ENCODE measurements around the gene CCL4L2.
A peak's percentile ranks its signal among the peaks of the same experiment; 100 is the strongest.
"Not testable (repeated sequence)": the region's sequence is repeated elsewhere in the genome, so short reads cannot be mapped to it uniquely, and the experiment has no call there.

CCL4L2 gene

DNA sequence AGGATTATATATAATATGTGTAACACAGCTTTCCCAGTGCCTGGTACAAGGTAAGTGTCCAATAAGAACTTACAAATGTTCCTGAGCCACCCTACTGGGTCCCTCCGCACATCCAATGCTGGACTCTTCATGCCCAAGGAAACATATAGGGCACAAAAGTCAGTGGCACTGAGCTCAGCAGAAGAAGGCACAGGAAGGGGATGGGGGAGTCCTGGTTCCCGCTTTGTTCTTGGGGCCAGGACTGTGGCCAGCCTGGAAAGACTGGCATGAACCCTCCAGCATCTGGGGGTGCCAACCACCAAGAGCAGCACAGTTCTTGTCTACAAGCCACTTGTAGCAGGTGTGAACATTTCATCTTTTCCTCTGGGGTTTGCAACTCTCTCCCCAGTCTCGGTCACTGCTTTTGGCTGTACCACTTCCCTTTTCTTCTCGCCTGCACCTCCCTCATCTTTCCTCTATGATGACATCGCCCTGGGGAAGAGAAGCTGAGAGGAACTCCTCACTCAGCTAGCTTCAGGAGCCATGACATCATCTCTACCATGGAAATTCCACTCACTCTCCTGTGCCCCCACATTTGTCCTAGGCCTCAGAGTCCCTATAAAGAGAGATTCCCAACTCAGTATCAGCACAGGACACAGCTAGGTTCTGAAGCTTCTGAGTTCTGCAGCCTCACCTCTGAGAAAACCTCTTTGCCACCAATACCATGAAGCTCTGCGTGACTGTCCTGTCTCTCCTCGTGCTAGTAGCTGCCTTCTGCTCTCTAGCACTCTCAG is at the start of gene CCL4L2:
TSS of gene CCL4L2 (plus strand) at position 625 of the 773 bp plus-strand sequence.
- in situ Hi-C loops (cut with MboI; ENCODE audit: low pct_unique_long_range_greater_than_20kb, low sequenced_read_pairs) = loop anchor here (25.0 kb wide), 1 partner anchor 98 kb away; the partner anchor contains the start of gene CCL4
- DNase-seq = peak; percentile 61

DNA sequence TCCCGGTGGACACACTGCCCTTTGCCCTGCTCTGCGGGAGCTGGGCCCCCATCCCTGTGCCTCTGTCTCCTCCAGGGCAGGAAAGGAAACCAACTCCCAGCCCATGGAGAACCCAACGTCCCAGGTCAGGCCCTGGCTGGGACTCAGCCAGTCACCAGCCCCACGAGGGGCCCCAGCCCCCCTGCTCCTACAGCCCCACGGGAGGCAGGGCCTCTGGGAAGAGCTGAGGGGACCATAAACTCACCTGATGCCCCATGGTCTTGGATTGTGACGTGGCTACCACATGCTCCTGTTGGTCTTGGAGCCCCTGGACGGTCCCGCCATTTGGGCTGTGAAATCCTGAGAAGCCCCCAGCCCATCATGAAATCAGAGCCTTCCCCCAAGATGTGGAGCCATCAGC is 42.0 kb upstream of the CCL4L2 start:
- in situ Hi-C loops (cut with MboI; ENCODE audit: low pct_unique_long_range_greater_than_20kb, low sequenced_read_pairs); DNase-seq: not testable (repeated sequence)

DNA sequence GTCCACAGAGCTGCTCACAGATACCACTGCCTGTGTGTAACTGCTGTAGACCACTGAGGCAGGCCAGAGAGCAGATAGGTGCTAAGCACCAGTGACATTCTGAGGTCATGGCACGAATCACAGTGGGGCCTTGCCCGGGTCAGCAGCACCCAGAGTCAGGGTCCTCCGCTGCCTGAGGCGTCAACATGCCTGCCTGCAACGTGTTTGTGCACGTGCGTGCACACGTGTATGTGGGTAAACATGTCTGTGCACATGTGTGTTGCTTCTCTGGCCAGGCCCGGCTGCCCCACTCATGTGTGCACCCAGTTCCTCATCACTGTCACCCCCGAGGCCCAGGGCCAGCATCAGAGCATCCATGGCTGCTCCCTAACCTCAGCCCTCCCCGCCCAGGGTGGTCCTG is 34.3 kb upstream of the CCL4L2 start, which contains the start of gene TBC1D3B:
TSS of gene TBC1D3B (minus strand) at position 101 of the 400 bp plus-strand sequence. CDS start 1,586 bp downstream, outside the sequence.
- DNase-seq; in situ Hi-C loops (cut with MboI; ENCODE audit: low pct_unique_long_range_greater_than_20kb, low sequenced_read_pairs): not testable (repeated sequence)

DNA sequence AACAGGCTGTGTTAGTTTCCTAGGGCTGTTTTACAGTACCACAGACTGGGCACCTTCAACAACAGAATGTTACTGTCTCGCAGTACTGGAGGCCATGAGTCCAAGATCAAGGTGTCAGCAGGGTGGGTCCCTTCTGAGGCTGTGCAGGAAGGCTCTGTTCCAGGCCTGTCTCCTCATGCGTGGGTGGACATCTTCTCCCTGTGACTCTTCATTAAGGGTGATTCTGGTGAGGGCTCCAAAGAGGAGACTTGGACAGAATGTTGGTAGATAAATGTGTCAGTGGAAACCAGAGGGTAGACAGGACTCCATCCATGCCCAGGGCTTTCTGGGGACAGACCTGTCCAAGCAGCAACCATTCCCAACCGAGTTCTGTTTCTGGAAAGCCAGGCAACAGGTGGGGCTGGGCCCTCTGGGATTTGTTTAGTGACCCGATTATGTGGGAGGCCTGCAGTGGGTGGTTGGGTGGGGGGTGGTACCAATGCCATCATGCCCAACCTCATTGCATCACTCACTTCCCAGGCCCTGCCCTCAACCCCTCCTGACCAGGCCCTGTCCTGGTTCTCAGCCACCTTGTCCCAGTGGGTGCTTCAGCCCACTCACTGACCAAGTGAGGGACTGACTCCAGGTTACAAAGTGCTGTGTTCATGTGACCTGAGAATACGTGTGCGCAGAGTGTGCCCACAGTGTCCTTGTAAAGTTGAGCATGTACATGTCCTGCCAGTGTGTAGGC is 29.3 kb upstream of the CCL4L2 start:
- in situ Hi-C loops (cut with MboI; ENCODE audit: low pct_unique_long_range_greater_than_20kb, low sequenced_read_pairs); DNase-seq: not testable (repeated sequence)

DNA sequence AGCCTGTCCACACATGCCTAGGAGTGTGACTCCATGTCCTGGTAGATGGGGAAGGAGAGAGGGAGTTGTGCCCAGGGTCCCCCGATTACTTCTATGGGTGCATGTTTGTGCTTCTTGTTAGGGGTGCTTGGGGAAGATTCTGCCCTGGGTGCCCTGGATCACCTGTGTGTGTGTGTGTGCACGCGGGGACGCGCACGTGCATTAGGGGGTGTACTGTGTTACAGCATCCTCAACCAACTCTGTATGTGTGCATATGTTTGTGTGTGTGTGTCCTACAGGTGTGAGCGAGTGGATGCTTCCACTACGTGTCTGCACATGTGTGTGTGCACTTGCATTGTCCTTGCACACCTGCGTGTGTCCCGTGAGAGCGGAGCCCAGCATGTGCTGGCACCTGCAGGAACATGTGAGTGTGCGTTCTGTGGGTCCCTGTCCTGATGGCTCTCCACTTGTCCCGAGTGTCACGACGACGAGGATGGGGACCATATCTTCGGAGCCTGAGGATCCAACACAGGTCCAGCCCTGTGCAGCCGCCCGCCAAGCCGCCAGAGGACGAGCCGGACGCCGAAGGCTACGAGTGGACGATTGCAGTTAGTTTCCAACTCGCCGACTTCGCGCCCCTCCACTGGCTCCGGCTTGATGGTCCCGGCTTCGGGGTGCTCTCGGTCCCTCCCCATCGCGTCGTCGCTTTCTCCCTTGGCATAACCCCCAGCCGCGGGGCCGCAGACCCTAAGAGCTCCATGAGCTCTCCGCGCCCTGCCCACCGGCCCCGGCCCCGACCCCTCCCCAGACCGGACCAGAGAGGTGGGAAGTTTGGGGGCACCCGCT is 28.5 kb upstream of the CCL4L2 start:
- in situ Hi-C loops (cut with MboI; ENCODE audit: low pct_unique_long_range_greater_than_20kb, low sequenced_read_pairs) = no loop called here
- DNase-seq = no peak

DNA sequence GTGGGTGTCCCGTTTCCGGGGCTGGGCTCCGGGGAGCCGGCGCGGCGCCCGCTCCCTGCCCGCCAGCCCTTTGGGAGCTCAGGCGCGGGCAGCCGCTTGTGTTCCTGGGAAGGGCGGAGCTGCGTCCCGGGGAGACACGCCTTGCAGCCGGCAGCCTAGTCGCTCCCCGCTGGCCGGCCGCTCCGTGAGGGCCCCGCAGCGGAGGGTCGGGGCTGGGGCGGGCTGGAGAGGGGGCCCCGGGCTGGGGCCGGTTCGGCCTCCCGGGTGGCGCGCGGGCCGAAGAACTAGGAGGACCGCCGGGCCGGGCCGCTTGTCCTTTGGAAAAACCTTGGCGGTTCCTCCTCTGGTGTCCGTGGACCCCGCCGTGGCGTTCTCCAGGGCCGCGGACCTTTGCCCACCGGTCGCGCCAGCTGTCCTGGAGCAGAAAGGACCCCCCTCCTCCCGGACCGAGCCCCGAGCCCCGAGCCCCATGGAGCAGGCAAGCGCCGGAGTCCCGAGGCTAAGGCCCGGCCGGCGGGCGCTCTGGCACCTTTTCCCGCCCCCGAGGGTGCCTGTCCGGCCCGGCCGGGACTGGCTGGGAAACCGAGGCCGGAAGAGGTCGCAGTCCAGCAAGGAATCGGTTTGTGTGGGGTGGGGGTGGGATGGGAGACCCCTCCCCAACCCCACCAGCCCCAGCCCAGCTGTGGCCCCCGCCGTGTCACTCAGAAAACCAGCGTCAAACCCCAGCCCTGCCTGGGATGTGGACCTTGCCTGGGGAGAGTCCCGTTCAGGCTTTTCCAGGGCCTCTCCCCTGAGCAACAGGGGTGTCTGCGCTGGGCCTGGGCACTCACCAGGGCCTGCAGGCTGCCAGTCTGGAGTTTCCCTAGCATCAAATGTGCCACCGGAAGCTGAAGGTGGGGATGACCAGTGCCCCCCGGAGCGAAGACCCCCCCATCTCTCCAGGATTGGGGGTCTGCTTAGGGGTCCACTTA is 27.6 kb upstream of the CCL4L2 start:
- in situ Hi-C loops (cut with MboI; ENCODE audit: low pct_unique_long_range_greater_than_20kb, low sequenced_read_pairs) = no loop called here
- no peak for DNase-seq

DNA sequence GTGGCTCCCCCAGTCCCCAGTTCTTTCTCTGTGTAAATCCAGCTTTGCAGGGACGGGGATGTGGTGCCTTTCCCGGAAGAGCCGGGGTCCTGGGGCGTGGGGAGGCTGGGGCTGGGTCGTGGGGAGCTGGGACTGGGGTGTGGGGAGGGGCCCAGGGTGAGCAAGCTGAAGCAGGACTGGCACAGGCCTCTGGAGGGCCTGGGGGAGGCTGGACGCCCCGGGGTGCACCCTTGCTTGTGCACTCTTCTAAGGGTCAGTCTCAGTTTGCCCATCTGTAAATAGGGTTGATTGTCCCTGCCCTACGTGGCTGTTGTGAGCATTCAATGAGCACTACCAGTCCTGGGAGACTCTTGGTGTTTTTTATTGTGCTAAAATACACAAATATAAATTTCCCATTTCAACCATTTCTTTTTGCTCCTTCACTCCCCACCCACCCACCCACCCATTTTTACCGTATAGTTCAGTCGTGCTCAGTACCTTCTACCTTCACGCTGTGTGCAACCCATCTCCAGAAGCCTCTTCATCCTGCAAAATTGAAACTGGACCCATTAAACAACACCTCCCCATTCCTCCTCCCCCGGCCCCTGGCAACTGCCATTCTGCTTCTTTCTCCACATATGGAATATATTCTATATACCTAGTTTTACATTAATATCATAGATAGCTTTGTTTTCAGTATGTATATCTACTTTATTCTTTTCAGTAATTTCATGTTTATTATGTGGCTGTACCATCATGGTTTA is 26.7 kb upstream of the CCL4L2 start:
- in situ Hi-C loops (cut with MboI; ENCODE audit: low pct_unique_long_range_greater_than_20kb, low sequenced_read_pairs) = no loop called here

DNA sequence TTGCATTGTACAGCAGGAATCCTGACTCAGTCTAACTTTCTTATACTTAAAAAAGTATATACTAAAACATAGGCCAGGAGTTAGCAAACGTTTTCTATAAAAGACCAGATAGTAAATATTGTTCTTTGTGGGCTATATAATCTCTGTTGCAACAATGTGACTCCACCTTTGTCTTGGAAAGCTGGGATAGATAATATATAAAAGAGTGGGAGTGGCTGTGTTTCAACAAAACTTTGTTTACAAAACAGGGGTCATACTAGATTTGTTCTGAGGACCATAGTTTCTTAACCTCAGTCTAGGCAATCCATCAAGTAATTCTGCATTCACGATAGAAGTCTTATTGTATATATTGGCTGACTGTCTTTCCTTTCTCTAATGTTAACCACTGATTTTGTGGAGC is 25.4 kb upstream of the CCL4L2 start:
- no peak for DNase-seq
- in situ Hi-C loops (cut with MboI; ENCODE audit: low pct_unique_long_range_greater_than_20kb, low sequenced_read_pairs) = no loop called here

More for the DNA sequence above, 26.7 kb upstream of the CCL4L2 start:
- DNase-seq = no peak

DNA sequence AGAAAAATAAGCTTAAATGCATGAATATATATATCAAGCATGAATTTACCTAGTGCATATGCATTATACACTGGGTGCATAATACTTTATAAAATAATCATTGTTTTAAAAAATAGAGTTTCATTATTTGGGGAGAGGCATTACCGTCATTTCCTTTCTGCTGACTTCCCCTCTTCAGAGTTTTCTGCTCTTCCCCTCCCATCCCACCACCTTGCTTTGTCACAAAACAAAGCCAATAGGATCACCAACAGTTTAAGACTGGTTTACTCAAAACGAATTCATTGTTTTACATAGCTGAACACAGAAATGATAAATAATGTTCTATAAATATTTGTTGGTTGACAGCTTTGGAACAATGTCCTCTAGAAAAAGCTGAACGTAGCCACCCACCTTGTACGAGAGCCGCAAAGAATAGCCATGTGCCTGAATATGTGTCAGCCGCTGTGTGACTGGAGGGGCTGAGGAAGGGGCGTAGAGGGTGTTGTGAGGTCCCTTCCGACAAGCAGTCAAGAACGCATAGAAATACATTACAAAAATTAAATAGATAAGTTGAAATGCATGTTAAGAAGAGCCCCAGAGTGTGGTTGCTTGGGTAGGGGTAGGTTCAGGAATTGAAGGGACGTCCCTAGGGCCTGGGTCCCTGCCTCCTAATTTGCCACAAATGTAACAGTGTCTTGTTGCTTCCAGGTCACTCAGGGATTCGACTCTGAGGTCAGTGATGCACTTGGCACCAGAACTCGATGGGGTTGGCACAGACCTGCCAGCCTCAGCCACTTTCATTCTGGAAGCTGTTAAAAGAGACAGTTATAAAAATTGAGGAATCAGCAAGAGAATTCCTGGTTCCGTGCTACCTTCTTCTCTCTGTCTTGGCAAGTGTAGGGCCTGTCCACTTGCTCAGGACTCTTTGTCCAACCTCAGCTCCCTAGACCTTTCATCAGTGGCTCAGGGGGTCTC is 23.8 kb upstream of the CCL4L2 start:
- in situ Hi-C loops (cut with MboI; ENCODE audit: low pct_unique_long_range_greater_than_20kb, low sequenced_read_pairs); DNase-seq: not testable (repeated sequence)

DNA sequence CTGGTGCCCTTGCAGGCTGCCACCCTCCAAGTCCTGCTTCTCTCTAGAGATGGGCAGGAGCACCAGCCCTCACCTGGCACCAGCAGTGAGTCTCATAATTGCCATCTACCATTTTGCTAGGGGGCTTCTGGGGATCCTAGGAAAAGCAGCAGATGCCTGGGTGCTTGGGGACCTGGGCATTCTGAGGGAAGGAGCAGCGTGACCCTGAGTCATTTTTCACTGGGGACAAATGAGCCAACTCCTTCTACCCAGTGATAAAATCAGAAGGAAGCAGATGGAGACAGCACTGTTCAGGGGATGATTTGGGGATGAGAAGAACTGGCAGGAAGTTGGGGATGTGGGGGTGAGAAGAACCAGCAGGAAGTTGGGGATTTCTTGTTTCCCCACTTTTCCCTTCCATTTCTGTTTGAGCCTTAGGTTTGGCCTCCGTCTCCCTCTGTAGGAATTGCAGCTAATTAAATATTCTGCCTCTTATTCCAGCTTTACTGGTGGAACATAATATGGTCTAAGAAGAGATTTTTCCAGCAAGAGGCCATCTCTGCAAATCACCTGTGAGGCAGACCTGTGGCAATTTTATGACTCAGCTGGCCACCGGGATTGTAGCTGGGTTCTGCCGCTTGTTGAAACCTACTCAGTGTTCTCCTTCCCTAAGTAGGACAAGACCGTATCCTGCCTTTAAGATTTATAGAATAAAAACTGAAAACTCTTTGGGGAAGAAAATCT is 22.8 kb upstream of the CCL4L2 start:
- DNase-seq = peak; percentile 48
- in situ Hi-C loops (cut with MboI; ENCODE audit: low pct_unique_long_range_greater_than_20kb, low sequenced_read_pairs) = not testable (repeated sequence)

DNA sequence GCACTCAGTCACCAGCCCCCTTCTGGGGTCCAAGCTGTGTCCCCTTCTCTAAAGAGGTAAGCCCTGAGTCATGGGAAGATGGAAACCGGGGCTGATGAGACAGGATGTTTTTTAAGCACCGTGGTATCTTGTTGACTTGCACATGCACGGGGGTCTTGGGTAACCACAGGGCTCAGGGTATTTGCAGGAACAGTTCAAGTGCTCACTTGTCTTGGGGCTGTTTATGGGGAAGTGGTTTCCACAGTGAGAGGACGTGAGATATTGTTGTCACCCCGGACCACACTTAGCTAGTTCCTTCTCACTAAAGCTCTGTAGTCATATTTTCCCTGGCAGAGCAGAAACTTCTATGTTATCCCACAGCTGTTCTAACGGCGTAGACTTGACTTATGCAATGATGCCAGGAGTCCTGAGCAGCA is 22.0 kb upstream of the CCL4L2 start:
- DNase-seq = peak; percentile 90
- in situ Hi-C loops (cut with MboI; ENCODE audit: low pct_unique_long_range_greater_than_20kb, low sequenced_read_pairs) = no loop called here

DNA sequence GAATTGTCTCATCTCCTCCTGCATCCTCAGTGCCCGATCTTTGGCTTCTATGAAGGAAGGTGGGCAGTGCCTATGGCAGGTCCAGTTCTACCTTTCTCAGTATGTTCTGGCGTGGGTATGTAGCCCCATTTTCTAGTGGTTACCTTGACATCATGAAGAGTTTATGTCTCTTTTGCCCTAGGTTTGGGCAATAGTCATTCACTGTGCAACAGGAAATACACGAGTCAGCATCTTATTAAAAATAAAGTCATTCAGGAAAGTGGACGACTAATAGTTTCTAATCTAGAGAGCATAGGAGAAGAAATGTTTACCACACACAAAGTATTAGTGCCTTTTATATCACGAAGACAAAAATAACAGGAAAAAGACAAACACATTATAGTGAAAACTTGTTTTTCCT is 20.9 kb upstream of the CCL4L2 start:
- in situ Hi-C loops (cut with MboI; ENCODE audit: low pct_unique_long_range_greater_than_20kb, low sequenced_read_pairs); DNase-seq: not testable (repeated sequence)

DNA sequence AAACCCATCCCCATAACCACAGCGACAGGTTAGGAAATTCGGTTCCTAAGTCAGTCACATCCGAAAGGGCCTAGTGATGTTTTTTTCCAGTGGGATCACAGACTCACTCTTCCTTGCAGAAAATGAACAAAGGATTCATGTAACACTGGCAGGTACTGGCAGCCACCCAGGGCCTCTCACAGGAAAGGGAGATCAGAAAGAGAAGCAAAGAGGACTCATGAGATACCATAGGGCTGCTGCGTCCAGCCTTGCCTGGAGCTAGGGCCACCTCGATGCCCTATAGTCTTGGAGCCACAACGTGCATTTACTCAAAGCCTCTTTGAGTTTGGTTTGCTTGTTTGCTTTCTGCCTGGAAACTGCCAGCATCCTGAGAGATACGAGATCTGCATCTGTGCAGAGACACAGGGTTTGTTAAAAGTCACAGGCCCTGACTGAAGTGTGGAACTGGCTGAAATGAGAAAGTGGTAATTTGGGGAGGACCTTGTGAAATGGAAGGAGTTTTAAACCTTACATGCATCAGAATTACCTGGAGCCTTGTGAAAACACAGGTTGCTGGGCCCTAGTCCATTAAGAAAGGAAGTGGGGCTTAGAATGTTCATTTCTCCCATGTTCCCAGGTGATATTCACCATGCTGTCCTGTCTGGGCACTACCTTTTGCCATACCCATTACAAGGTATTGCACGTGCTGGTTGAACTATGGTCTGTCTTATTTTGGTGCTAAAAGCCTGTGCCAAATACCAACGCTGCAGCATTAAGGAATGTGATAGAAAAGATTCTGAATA is 20.1 kb upstream of the CCL4L2 start:
- in situ Hi-C loops (cut with MboI; ENCODE audit: low pct_unique_long_range_greater_than_20kb, low sequenced_read_pairs); DNase-seq: not testable (repeated sequence)

DNA sequence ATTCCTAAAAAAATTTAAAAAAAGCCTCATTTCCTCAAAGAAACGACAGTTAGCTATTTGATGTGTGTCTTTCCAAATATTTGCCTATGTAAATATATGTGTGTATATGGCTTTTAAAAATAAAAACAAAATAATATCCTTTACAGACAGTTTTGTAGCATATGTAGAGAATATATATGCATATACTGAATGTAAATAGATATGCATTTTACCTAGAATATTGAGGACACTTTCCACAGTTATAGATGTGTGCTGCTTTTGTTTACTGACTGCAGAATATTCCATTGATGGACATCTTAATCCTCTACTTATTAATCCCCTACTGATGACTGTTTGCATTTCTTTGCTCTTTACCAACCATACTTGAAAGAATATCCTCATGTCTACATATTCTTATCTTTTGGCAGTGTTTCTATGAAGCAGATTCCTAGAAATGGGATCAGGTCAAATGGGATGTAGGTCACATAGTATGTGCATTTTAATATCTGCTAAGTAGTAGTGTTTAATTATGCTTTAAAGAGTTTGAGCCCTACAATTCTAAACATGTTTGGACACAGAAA is 17.6 kb upstream of the CCL4L2 start:
- DNase-seq = no peak
- in situ Hi-C loops (cut with MboI; ENCODE audit: low pct_unique_long_range_greater_than_20kb, low sequenced_read_pairs) = no loop called here

Measured in KBM-7 (cell line).